Germinal center (tissue), 1 donor: ENCODE measurements around the gene CORO7.

Experiments used
- DNase-seq: peaks from one replicate; pipeline ENCODE4 v3.0.0; 2012; ENCODE audit warnings: mixed read lengths, low spot score

CORO7 gene

DNA sequence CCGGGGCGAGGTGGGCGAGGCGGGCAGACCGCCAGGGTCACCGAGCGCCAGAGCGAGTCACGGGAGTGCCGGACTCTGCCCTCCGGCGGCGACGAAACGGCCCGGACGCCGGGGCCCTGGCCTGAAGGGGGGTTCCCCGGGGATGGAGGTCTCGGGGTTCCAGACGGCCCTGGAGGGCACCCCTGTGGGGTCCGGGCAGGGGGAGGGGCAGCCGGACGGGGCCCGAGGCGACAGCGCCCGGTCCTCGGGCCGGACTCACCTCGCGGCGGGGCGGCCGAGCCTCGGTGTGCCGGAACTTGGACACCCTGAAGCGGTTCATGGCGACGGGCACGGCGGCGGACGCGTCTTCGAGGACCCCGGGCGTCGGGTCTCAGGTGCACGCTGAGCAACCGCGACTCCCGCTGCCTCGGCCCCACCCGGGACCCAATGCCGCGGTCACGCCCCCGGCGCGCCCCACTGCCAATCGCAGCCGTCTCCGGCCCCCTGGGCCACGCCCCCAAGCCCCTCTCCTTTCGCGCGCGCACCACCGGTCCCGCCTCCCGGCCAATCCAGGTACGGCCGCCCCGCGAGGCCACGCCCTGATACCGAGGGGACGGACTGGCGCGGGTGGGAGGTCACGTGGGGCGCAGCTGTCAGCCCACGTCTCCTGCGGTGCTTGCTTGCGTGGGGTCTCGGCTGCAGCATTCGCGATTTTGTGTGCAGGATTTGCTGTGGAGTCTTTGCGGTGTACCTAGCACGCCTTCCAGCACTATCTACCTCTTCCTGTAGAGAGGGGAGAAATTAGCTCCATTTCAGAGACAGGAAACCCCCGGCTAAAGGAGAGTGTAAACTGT, at the start of gene CORO7:
Gene CORO7 (minus strand): TSS at position 397 of the 833 bp plus-strand sequence. CDS start 78 bp downstream, at position 319.
- peak; percentile 97 for DNase-seq

DNA sequence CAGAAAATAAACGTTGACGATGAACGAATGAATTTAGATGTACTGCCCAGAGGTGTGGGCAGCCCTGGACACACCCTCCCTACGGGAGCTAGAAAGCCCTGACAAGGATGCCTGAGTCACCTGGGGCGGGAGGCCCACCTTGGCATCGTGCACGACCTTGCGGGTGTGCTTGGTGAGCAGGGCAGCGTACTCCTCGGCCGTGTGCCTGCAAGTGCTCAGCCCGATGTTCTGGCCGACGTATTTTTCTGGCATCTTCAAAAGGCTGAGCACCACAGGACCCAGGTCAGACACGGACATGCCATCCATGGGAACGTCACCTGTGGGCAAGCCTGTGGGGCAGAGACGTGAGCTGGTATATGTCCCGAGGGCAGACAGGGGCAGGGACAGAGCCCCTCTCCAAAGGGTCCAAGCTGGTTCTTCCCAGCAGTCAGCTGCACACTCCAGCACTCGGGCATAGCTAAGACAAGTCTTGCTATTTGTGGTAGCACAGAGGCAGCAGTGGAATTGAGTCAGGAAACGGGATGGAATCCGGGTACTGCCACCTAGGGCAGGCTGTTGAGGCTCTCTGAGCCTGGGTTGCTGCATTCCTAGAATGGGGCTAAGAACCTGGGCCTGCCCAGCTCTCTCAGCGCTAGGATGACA, 47.2 kb upstream of the CORO7 start:
- no peak for DNase-seq

DNA sequence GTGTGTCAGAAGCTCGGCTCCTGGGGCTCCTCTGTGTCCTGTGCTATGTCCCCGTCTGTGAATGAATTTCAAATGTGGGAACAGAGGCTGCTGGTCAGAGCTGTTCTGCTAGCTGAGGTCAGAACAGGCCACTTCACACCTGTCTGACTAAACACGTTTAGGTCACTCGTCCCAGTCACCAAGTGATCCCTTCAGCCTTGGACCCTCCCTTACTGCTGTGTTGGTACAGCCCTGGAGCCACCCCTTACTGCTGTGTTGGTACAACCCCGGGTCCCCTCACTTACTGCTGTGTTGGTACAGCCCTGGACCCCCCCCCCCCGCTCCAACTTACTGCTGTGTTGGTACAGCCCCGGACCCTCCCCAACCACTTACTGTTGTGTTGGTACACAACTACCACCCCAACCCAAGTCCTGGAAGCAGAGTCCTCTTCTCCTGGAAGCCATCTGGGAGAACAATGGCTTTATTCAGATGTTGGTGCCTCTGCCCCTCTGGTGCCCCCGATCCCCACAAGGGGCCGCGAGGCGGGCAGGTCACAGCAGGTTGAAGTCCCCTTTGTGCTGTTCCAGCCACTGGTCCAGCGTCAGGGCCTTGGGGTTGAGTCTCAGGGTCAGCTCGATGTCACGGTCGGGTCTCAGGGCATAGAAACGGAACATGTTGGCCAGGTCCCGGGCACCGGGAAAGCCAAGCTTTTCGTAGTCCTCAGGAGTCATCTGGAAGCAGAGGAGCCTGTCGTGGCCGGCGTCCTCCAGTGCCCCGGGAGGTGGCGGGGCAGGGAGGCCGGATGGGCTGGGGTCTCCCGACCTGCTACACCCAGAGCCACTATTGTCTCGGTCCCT, 45.1 kb upstream of the CORO7 start:
- no peak for DNase-seq

DNA sequence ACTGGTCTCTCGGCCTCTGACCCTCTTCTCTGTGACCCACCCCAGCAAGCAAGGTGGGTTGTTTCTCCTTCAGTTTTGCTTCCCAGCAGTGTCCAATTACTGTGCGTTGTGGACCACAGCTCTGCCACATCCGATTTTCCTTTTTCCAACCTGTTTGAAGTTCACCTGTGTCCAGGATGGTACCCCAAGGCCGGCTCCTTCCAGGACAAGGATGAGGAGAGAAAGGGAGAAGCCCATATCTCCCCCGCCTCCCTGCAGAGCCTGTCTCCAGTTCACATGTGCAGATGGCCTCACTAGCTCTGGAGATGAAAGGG, 44.5 kb upstream of the CORO7 start:
- no peak for DNase-seq

DNA sequence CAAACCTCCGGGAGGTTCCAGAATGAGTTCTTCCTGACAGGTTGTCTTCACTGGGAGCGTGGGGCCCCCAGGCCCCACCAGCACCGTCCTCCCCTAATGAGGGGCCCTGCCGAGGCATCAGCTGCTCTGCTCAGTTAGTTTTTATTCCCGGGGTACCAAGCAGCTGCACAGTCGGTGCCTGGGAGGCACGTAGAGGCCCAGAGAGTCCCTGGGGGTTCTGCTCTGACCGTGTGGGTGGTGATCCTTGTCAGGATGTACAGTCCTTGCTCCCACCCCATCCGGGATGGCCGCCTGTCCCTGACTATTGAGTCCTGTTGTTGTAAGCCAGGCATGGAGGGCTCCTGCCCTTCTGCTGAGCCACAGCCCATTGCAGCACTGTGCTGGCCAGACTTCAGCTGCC, 39.6 kb upstream of the CORO7 start:
- no peak for DNase-seq

DNA sequence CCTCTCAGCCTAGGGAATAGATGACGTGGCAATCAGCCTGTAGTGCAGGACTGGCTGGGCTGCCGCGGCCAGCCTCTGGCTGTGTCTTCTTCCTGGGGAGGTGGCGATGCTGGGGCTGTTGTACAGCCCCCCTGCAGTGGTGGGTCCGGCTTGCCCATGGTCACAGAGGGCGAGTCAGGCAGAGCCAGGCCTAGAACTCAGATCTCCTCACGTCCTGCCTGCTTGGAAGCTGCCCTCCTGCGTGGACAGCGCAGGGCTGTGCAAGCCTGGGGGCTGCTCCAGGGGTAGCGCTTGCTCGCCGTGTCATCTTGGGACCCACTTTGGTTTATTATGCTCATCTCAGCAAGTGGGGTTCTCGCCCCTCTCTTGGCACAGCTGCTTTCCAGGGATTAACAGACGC, 38.7 kb upstream of the CORO7 start:
- no peak for DNase-seq

DNA sequence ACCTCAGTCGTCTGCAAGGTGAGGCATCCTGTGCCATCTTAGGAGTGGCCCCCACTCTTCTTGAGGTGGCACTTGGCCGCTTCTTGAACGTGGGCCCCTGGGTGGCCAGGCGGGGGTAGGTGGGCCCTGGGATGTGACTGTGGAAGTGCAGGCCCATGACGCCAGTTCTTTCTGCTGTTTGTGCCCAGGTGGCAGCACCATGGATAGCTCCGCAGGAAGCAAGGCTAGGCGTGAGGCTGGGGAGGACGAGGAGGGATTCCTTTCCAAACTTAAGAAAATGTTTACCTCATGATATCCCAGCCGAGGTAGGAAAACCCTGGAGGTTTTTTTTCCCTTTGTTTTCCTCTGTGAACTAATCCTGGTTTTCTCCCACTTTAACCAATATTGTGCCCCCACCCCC, 38.2 kb upstream of the CORO7 start:
- no peak for DNase-seq

DNA sequence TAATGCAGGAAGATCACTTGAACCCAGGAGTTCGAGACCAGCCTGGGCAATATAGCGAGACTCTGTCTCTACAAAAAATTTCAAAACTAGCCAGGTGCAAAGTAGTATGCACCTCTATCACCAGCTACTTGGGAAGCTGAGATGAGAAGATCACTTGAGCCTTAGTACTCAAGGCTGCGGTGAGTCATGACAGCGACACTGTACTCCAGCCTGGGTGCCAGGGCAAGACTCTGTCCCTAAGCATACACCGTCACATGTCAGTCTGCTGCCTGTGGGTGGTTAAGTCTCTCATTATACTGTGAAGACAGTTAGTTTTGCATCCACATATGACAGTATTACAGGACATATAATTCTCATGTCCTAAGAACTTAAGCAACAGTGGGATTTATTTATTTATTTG, 36.3 kb upstream of the CORO7 start:
- DNase-seq = no peak

DNA sequence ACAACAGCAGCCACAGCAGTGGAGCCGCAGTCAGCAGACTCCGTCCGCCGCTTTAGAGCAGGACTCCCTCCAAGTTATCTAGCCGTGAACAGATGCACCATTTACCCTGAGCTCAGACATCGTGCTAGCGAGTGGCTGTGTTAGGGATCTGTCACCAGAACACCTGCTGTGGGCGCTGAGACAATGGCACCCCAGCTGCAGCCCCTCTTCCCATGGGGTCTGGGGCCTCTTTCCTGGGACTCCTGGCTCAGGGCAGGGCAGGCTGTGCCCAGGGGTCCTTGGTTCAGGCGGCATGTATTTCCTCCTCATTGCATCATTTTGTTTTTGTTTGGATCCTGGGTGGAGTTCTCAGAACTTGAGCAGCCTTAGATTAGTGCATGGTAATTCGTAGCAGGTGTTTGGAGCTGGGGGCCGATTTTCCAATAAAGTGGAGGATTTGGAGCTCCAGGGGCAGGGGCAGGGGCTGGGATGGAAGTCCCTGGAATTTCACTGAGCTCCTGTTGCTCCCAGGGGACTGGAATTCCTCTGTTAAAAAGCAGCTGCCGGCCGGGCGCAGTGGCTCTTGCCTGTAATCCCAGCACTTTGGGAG, 34.6 kb upstream of the CORO7 start:
- no peak for DNase-seq

DNA sequence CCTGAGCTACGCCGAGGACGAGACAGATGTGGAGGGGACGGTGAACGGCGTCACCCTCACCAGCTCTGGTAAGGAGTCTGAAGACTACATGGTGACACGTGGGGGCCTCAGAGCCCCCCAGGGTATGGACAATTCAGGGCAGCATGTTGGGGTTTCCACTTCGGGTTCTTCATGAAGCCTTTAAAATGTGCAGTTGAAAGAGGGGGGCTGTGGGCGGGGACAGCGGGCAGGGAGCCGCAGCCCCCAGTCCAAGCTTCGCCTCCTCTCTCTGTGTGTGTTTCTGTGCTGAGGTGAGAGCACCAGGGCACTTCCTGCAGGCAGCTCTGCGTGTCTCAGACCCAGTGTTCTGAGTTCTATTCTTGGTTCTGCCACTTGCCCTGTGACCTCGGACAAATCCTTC, 34.0 kb upstream of the CORO7 start:
- DNase-seq = no peak

DNA sequence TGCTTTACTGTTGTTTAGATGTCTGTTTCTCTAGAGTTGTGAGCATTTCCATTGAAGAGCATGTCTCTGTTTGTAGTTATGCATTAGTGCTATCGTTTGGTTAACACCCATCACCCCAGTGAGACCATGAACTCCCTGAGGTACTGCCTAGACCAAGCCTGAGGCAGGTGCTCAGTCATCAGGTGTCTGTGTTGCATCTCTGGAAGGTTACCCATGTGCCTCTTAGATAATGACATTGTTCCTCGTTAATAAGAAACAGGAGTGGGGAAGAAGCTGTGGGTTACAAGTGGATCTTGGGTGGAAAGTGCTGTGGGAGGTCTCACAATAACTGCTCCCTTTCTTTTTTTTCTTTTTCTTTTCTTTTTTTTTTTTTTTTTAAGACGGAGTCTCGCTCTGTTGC, 27.6 kb upstream of the CORO7 start:
- DNase-seq = no peak

DNA sequence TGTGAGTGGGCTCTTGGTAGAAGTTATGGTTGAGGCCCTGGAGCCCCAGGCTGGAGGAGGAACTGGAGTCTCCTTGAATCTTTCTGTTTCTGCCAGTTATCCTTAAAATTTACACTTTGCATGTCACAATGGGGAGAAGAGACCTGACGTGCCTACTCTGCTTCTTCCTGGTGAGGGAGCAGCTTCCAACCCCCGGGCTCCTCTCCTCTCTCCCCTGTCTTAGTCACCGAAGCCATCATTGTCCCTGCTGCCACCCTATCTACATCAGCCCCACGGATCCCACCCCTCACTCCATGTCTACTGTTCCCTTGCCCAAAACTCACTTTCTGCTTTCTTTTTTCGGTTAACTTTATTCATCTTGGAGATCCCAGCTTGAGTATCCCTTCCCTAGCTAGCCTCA, 26.9 kb upstream of the CORO7 start:
- no peak for DNase-seq

DNA sequence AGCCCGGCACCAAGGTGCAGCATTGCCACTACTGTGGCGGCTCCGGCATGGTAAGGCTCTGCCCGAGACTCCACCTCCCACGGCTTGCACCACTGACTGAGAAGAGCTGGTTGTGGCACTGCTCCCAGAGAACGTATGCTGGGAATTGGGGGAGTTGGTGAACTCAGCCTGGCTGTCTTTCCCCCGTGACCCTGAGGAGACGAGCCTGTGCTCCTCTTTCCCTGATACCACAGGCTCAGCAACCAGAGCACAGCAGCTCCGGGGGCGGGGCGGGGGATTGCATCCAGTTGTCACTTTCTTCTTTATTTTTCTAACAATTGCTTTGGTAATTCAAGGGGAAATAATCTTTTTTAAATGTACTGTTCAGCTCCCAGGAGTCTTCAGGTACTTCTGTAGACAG, 26.0 kb upstream of the CORO7 start:
- no peak for DNase-seq

DNA sequence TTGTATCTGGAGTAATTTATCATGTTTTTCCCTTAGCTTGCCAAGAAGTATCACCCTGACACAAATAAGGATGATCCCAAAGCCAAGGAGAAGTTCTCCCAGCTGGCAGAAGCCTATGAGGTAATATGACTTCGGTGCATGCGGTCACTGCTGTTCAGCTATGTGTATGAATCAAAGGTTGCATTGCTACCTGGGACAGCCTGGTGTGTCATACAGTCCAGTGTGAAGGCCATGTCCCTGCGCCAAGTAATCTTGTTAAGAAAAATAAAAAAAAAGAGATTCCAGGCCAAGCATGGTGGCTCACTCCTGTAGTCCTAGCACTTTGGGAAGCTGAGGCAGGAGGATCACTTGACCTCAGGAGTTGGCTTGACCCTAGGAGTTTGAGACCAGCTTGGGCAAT, 21.0 kb upstream of the CORO7 start:
- no peak for DNase-seq

DNA sequence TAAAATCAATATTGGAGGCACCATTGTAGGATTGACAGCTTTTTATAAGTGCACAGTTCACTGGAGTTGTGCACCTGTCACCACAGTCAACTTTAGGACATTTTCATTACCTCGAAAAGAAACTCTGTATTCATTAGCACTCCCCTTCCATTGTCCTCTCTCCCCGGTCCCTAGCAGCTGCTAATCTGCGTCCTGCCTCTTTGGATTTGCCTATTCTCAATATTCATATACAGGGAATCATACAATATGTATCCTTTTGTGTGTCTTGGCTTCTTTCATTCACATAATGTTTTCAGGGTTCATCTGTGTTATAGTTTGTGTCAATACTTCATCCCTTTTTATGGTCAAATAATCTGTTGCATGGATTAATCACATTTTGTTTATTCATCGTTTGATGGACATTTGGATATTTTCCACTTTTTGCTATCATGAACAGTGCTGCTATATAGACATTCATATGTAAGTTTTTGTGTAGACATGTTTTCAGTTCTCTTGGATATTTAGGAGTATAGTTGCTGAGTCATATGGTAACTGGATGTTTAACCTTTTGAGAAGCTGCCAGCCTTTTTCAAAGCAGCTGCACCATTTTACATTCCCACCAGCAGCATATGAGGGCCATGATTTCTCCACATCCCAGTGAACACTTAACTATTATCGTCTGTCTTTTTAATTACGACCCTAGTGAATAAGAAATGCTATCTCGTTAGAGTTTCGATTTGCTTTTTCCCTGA, 19.1 kb upstream of the CORO7 start:
- no peak for DNase-seq

DNA sequence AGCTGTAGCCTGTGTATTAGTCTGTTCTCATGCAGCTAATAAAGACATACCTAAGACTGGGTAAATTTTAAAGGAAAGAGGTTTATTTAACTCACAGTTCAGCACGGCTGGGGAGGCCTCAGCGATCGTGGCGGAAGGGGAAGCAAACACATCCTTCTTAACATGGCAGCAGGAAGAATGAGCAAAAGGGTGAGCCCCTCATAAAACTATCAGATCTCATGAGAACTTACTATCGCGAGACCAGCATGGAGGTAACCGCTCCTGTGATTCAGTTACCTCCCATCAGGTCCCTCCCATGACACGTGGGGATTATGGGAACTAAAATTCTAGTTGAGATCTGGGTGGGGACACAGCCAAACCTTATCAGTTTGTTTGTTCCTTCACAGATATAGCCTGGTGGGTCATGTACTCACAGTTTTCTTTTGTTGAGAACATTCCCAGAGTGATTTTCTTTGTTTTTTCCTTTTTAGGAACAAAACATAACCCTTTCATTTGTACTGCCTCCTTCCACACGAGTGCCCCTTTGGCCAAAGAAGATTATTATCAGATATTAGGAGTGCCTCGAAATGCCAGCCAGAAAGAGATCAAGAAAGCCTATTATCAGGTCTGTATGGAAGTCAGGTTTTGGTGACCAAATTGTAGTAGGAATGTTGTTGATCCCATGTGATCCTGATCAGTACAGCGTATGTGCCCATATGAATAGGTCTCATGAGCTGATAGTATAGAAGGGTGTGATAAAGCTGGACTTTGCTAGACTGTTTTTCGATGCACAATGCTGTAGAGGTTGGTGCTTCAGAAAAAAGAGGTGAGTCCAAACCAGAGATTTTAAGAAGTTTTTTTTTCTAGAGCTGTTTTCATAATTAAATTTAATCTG, 17.8 kb upstream of the CORO7 start:
- DNase-seq = no peak

DNA sequence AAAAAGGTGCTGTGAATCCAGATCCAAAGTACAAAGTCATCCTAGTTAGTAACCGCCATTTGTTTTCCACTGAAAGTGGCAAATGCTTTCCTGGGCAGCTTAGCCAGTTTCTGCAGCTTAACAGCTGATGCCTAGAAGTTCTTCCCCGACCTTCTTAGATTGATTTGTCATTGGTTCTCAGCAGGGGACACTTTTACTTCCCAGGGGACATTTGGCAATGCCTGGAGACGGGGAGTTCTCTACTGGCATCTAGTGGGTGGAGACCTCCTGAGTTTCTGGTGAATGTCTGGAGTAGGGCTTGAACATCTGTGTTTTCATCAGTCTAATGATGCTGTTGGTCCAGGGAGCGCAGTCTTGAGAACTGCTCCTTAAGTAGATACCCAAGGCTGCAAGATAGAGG, 16.8 kb upstream of the CORO7 start:
- DNase-seq = no peak

DNA sequence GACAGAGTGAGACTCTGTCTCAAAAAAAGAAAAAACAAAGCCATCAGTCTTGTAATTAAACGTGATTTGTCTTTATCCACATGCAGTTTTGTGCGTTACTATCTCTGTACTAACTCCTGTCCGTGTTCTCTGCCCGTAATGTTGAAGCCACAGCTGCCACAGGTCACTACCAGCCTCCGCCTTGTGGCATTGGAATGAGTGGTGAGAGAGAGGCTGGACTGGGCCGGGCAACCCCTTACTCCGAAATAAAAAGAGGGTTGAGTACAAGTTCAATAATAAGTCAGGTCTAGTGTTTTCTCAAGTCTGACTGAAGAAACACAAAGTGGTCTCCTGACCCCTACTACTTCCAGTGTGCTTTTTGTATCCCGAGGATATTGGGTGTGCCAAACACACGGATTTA, 14.6 kb upstream of the CORO7 start:
- no peak for DNase-seq

DNA sequence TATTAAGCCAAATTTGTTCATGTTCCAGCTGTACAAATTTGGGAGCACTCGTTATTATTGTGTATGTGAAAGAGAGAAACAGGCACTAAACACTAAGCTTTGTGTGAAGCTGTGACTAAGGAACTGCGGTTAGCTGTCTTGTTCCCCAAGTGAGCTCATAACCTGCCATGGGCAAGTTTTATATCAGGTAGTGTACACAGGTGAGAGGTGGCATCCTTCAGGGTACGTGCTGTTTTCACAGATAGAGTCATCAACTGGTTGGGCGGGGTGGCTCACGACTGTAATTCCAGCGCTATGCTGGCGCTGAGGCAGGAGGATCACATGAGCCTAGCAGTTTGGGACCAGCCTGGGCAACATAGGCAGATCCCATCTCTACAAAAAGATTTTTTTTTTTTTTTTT, 12.1 kb upstream of the CORO7 start:
- no peak for DNase-seq

DNA sequence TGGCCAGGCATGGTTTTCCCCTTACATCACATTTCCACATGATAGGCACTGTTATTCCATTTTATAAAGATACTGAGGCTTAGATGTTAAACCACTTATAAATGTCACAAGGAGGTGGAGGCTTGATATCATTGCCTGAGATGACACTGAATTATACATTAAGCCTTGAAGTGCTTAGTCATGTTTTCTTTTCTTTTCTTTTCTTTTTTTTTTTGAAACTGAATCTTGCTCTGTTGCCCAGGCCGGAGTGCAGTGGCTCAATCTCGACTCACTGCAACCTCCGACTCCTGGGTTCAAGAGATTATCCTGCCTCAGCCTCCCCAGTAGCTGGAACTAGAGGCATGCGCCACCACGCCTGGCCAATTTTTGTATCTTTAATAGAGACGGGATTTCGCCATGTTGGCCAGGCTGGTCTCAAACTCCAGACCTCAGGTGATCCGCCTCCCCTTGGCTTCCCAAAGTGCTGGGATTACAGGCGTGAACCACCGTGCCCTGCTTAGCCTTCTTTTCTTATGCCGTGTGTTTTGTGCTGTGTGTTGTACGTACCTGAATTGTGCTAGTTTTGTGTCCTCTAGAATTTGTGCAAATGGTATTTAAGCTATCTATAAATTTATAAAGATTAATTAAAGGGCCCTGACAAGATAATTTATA, 10.5 kb upstream of the CORO7 start:
- DNase-seq = no peak
